K562 (cell line): ENCODE measurements around the gene ZNHIT2. TPM values are rescaled to one million over a fixed set of nuclear protein-coding genes. Genes with fewer than 3 reads are reported as not detected.

ENCODE experiments used
- RBM34 ChIP-seq: fragments of 200-400 bp; formaldehyde crosslinking; IDR thresholded peaks from 2 replicates; pipeline ENCODE4 v1.6.1; 2018; ENCODE audit warnings: low read length, borderline replicate concordance; ENCODE audit not compliant: insufficient read depth
- SAFB ChIP-seq: fragments of 200-400 bp; formaldehyde crosslinking; IDR thresholded peaks from 2 replicates; pipeline ENCODE4 v1.6.1; 2017; ENCODE audit warnings: low read depth, low read length, borderline replicate concordance
- SMC3 ChIP-seq: conservative IDR thresholded peaks from 2 replicates; pipeline ENCODE4 v1.6.1; 2011; ENCODE audit warnings: low read depth, low read length, improper control_type of control experiment; ENCODE audit not compliant: insufficient read depth
- polyA plus RNA-seq, 8 experiments: library from polyadenylated mRNA; depleted of rRNA in 4 of 8; stranded (reverse) in 5 of 8; unstranded in 3 of 8; fragments of >200 nt; fragmentation: Nextera tagmentation in 2 of 8; fragmentation: Illumina TruSeq in 1 of 8; extraction: Ambion mirVana in 2 of 8; extraction: Trizol in 1 of 8; gene quantifications; 2 replicates each; pipeline versions ENCODE4 v1.2.1 to v1.2.3, GENCODE V29; 2011 to 2014; ENCODE audit warnings: inconsistent platforms in 1 of 8, missing spikeins in 1 of 8
- total RNA-seq, 7 experiments: library from RNA; depleted of rRNA in 6 of 7; stranded (reverse); fragments of >200 nt in 6 of 7; fragmentation: Illumina TruSeq in 2 of 7; extraction: Trizol in 2 of 7; gene quantifications; 2 replicates each; pipeline versions ENCODE4 v1.2.1 to v1.2.3, GENCODE V29; 2011 to 2021; ENCODE audit warnings: low replicate concordance in 1 of 7
- TF ChIP-seq, protein P1 (sequence below): fragments of 200-600 bp; sonication (generic); IDR thresholded peaks from one replicate; pipeline ENCODE4 v1.6.1; 2012; ENCODE audit warnings: mild to moderate bottlenecking, low read depth, low read length, inconsistent platforms

ZNHIT2 gene
- total and polyA plus RNA-seq, 9 of the 15 experiments (the other 6 are each of a cell fraction or from before 2014, with no cell fraction given), result 0.08 to 39.0 (median 2.5) TPM

DNA sequence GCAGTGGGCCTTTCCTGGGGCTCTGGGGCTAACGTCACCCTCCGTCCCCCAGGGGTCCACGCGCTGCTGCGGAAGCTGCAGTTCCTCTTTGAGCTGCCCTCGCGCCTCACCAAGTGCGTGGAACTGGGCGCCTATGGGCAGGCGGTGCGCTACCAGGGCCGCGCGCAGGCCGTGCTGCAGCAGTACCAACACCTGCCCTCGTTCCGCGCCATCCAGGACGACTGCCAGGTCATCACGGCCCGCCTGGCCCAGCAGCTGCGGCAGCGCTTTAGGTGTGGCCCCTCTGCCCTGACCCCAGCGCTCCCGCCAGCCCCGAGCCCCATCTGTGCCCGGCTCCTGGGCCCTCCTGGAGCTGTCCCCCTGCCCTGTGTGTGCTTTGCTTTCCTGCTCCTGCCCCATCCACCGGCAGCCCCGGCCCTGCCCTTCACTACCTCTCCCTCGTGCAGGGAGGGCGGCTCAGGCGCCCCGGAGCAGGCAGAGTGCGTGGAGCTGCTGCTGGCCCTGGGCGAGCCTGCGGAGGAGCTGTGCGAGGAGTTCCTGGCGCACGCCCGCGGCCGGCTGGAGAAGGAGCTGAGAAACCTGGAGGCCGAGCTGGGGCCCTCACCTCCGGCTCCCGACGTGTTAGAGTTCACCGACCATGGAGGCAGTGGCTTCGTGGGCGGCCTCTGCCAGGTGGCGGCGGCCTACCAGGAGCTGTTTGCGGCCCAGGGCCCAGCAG lies 9.6 kb downstream of the ZNHIT2 start (continued):
- TF ChIP-seq, protein P1, sequence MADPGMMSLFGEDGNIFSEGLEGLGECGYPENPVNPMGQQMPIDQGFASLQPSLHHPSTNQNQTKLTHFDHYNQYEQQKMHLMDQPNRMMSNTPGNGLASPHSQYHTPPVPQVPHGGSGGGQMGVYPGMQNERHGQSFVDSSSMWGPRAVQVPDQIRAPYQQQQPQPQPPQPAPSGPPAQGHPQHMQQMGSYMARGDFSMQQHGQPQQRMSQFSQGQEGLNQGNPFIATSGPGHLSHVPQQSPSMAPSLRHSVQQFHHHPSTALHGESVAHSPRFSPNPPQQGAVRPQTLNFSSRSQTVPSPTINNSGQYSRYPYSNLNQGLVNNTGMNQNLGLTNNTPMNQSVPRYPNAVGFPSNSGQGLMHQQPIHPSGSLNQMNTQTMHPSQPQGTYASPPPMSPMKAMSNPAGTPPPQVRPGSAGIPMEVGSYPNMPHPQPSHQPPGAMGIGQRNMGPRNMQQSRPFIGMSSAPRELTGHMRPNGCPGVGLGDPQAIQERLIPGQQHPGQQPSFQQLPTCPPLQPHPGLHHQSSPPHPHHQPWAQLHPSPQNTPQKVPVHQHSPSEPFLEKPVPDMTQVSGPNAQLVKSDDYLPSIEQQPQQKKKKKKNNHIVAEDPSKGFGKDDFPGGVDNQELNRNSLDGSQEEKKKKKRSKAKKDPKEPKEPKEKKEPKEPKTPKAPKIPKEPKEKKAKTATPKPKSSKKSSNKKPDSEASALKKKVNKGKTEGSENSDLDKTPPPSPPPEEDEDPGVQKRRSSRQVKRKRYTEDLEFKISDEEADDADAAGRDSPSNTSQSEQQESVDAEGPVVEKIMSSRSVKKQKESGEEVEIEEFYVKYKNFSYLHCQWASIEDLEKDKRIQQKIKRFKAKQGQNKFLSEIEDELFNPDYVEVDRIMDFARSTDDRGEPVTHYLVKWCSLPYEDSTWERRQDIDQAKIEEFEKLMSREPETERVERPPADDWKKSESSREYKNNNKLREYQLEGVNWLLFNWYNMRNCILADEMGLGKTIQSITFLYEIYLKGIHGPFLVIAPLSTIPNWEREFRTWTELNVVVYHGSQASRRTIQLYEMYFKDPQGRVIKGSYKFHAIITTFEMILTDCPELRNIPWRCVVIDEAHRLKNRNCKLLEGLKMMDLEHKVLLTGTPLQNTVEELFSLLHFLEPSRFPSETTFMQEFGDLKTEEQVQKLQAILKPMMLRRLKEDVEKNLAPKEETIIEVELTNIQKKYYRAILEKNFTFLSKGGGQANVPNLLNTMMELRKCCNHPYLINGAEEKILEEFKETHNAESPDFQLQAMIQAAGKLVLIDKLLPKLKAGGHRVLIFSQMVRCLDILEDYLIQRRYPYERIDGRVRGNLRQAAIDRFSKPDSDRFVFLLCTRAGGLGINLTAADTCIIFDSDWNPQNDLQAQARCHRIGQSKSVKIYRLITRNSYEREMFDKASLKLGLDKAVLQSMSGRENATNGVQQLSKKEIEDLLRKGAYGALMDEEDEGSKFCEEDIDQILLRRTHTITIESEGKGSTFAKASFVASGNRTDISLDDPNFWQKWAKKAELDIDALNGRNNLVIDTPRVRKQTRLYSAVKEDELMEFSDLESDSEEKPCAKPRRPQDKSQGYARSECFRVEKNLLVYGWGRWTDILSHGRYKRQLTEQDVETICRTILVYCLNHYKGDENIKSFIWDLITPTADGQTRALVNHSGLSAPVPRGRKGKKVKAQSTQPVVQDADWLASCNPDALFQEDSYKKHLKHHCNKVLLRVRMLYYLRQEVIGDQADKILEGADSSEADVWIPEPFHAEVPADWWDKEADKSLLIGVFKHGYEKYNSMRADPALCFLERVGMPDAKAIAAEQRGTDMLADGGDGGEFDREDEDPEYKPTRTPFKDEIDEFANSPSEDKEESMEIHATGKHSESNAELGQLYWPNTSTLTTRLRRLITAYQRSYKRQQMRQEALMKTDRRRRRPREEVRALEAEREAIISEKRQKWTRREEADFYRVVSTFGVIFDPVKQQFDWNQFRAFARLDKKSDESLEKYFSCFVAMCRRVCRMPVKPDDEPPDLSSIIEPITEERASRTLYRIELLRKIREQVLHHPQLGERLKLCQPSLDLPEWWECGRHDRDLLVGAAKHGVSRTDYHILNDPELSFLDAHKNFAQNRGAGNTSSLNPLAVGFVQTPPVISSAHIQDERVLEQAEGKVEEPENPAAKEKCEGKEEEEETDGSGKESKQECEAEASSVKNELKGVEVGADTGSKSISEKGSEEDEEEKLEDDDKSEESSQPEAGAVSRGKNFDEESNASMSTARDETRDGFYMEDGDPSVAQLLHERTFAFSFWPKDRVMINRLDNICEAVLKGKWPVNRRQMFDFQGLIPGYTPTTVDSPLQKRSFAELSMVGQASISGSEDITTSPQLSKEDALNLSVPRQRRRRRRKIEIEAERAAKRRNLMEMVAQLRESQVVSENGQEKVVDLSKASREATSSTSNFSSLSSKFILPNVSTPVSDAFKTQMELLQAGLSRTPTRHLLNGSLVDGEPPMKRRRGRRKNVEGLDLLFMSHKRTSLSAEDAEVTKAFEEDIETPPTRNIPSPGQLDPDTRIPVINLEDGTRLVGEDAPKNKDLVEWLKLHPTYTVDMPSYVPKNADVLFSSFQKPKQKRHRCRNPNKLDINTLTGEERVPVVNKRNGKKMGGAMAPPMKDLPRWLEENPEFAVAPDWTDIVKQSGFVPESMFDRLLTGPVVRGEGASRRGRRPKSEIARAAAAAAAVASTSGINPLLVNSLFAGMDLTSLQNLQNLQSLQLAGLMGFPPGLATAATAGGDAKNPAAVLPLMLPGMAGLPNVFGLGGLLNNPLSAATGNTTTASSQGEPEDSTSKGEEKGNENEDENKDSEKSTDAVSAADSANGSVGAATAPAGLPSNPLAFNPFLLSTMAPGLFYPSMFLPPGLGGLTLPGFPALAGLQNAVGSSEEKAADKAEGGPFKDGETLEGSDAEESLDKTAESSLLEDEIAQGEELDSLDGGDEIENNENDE, result no peak
- no peak for TF ChIP-seq SAFB
- TF ChIP-seq RBM34, result no peak
- TF ChIP-seq SMC3, result no peak
